ENCODE measurements around the gene KRTAP17-1. TPM values are rescaled to one million over a fixed set of nuclear protein-coding genes. Genes with fewer than 3 reads are reported as not detected.

Gene KRTAP17-1
- total RNA-seq, 2 experiments from 2014 or later, result not detected

DNA sequence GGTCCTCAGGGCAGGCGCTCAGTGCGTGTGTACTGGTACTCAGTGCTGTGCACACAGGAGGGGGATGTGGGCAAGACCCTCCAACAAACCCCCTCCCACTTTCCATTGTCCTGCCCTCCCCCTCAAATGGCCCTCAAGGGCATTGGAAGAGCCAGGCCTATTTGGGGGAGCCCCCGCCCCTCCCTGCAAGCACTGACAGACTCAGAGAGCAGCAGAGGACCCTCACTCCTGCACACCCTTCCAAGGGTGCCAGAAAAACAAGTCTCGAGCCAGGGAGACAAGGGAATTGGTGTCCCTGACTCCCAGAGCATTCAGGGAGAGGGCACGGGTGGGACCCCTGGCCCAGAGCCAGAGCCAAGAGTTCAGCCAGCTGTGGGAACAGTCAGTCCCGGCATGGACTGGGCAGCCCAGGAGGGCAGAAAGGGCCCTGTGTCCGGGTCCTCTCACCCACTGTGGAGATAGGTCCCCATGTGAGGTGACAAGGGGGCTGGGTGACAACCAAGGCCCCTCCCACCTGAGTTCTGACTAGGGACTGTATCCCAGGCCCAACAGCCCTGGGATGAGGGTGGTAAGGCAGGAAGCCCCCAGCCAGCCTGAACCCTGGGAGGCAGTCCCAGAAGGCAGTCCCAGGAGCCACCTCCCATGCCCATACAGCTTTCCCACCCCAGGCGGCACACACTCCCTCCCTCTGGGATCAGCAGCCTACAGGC lies 12.1 kb upstream of the KRTAP17-1 start:
- no peak overlapping the region for H3K4me3 Mint-ChIP-seq
- POLR2A ChIA-PET, result interaction anchor here (1.1 kb wide), 1 partner anchor 19 kb away, joined by 3 read pairs; the partner anchor contains the start of gene KRTAP16-1
- no peaks in the 10 kb centered on the region for H3K36me3 Mint-ChIP-seq (ENCODE audit: low read depth)
- no peak overlapping the region for H3K27ac Mint-ChIP-seq
- no peak for DNase-seq
- CTCF ChIA-PET, result no interaction called here
- H3K9me3 Mint-ChIP-seq, result no peaks in the 10 kb centered on the region
- H3K4me1 Mint-ChIP-seq, result peaks cover 16% of the 10 kb centered on the region
- H3K27me3 Mint-ChIP-seq, result no peaks in the 10 kb centered on the region

DNA sequence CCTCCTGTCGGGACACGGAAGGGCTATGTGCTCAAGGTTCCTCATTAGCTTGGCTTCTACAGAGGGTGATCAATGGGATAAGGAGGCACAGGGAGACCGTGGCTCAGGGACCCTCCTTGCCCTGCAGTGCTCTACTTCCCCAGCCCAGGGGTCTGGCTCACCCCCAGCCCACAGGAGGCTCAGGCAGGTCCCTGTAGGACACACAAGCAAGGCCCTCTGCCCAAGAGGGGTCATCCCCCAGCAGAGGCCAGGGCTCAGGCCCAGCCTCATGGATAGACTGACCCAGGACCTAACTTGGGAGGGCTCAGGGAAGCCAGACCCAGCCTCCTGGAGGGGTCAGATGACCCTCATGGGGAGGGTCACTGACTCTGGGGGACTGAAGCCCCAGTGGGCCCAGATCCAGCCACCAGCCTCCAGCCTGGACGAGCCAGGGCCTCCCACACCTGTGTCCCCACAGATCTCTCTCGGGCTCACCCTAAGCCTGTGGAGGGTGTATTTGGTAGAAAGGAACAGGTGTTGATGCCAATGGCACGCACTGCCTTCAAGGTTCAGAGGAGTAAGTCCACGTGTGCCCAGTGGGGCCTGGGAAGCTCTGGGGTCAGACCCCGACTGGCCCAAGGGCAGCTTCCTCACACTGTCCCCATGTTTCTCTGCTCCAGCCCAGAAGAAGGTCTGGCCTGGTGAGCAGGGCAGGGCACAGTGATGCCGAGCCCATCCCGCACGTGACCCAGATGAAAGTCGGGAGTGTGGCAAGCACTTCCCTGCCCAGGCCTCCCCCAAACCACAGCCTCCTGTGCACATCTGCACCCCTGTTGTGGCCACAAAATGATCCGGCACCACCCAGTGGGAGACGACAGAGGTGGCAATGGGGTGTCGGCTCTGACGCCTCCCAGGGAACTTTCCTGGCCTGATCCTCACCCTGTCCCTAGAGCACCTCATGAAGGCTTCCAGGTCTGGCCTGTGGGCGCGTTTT lies 10.9 kb upstream of the KRTAP17-1 start:
- no peak overlapping the region for H3K4me3 Mint-ChIP-seq
- no peaks in the 10 kb centered on the region for H3K9me3 Mint-ChIP-seq
- POLR2A ChIA-PET, result no interaction called here
- no peaks in the 10 kb centered on the region for H3K27me3 Mint-ChIP-seq
- no peaks in the 10 kb centered on the region for H3K36me3 Mint-ChIP-seq (ENCODE audit: low read depth)
- DNase-seq, result no peak
- peaks cover 16% of the 10 kb centered on the region for H3K4me1 Mint-ChIP-seq
- H3K27ac Mint-ChIP-seq, result no peak overlapping the region
- CTCF ChIA-PET, result no interaction called here

DNA sequence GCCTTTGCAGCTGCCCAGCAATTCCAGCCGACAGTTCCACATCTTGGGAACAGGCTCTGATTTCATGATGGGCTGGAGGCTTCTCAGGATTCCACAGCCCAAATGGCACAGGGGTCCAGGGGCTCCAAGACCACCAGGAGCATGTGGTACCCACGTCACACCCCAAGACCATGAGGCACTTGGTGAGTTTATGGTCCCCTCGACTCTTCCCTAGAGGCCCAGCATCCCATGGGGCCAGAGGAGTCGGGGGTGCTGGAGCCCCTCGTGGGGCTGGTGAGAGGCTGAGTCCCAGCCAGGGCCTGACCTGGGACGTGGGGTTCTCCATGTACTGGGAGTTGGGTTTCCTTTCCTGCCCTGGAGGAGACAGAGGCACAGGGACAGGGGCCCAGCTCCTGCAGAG lies 10.1 kb upstream of the KRTAP17-1 start:
- H3K36me3 Mint-ChIP-seq (ENCODE audit: low read depth), result no peaks in the 10 kb centered on the region
- no peaks in the 10 kb centered on the region for H3K27me3 Mint-ChIP-seq
- CTCF ChIA-PET, result no interaction called here
- no peak overlapping the region for H3K4me3 Mint-ChIP-seq
- no peak overlapping the region for H3K27ac Mint-ChIP-seq
- no peaks in the 10 kb centered on the region for H3K9me3 Mint-ChIP-seq
- DNase-seq, result no peak
- H3K4me1 Mint-ChIP-seq, result peaks cover 16% of the 10 kb centered on the region
- POLR2A ChIA-PET, result no interaction called here

- DNase-seq, result no peak
Observed at GRCh38 chr17:41325126-41325525, 9.6 kb upstream of the KRTAP17-1 start.

DNA sequence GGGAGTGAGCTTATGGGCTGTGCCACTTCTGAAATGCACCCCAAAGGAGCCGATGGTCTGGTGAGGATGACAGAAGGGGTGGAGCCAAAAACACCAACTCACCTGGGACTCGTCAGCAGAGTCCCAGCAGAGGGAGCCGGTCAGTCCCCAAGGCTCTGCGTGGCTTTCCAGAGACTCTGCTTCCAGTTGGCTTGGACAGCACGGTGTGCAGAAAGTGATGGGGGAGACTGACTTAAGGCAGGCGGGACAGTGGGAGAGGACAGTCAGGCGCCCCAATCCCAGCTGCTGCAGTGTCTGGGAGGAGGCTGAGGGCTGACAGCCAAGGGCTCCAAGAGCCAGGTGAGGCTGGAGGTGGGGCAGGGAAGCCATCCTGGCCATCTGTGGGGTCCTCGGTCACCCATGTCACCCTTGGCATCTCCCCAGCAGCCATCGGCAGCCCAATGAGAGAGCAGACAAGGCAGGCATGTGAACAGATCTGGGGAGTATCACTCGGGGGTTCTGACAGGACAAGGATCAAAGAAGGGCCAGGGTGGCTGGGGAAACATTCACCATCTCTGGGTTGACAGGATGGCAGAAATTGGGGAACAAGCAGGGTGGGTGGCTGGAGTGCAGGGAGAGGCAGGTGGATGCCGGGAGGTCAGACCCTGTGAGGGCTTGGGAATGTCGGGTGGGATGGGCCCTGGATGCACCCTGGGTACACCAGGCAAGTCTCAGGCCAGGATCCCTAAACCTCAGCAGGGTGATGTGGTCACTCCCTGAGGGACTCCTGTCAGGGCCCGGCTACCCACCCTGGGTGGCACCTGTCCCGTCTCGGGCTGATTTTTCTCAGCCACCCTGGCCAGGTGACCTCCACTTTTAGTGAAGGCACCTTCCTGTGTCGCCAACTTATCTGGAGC lies 8.9 kb upstream of the KRTAP17-1 start:
- ChIA-PET CTCF (no interaction called here), POLR2A (no interaction called here)
- peaks cover 4% of the 10 kb centered on the region for H3K9me3 Mint-ChIP-seq
- H3K27ac Mint-ChIP-seq, result no peak overlapping the region
- no peak overlapping the region for H3K4me3 Mint-ChIP-seq
- H3K27me3 Mint-ChIP-seq, result no peaks in the 10 kb centered on the region
- no peaks in the 10 kb centered on the region for H3K36me3 Mint-ChIP-seq (ENCODE audit: low read depth)
- no peak for DNase-seq
- peaks cover 16% of the 10 kb centered on the region for H3K4me1 Mint-ChIP-seq

More at GRCh38 chr17:41325126-41325525, 9.6 kb upstream of the KRTAP17-1 start:
- Mint-ChIP-seq H3K9me3 (peaks cover 1% of the 10 kb centered on the region), H3K27ac (no peak overlapping the region), H3K36me3 (ENCODE audit: low read depth) (no peaks in the 10 kb centered on the region), H3K4me3 (no peak overlapping the region), H3K4me1 (peaks cover 16% of the 10 kb centered on the region), H3K27me3 (no peaks in the 10 kb centered on the region)
- ChIA-PET POLR2A (no interaction called here), CTCF (no interaction called here)

DNA sequence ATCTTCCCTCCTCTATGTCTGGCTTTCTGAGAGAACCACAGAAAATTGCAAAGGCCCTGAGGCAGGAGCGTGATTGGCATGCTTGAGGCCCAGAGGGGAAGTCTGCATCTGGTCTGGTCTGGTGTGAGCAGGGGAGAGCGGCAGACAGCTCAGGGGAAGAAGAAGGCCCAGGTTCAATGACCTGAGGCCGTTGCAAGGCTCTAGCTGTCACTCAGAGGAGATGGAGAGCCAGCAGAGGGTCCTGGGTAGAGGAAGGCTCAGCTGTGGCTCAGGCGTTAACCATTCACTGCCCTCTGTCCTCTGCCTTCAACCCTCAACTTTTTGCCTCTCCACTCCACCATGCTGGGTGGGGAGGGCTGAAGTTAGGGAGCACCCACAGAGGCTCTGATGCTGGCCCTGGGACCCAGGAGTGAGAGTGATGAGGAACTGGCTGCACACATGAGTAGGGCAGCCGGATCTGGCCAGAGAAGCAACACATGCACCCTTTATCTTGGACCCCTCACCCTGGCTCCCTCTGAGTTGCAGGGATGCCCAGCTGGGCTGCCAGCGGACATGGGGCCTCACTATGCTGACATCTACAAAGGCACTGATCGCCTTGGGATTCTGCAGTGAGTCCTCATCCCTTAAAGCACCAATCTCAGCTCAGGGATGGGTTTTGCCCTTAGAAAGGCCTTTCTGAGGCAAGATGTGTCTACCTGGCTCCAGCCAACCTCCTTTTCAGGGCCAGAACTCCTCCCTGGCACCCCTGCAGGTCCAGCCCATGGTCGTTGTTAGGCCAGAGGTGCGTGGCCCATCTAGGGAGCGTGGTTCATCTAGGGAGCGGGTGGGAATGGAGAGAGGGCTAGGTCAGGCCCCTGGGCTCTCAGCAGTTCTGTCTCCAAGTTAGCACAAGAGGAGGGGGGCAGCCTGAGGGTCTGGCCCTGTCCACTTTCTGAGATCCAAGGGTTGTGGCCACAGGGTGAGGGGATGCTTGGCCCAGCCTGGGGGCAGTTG lies 7.7 kb upstream of the KRTAP17-1 start:
- no peak overlapping the region for H3K4me3 Mint-ChIP-seq
- H3K4me1 Mint-ChIP-seq, result peaks cover 16% of the 10 kb centered on the region
- no peaks in the 10 kb centered on the region for H3K36me3 Mint-ChIP-seq (ENCODE audit: low read depth)
- ChIA-PET POLR2A (interaction anchor here (1.0 to 1.4 kb wide), 2 partner anchors 175 to 365 kb away, joined by 3 read pairs; partner anchors contain the start of gene EIF1), CTCF (interaction anchor here (0.5 to 2.4 kb wide), 21 partner anchors 9 to 649 kb away, joined by 3 to 21 read pairs (median 4); partner anchors contain the start of genes KRTAP16-1 and KRTAP29-1)
- peaks cover 4% of the 10 kb centered on the region for H3K9me3 Mint-ChIP-seq
- H3K27ac Mint-ChIP-seq, result no peak overlapping the region
- H3K27me3 Mint-ChIP-seq, result peaks cover 4% of the 10 kb centered on the region
- no peak for DNase-seq

GRCh38 chr17:41322094-41322902 lies 6.8 kb upstream of the KRTAP17-1 start:
- no peak overlapping the region for H3K27ac Mint-ChIP-seq
- peaks cover 4% of the 10 kb centered on the region for H3K27me3 Mint-ChIP-seq
- H3K4me3 Mint-ChIP-seq, result no peak overlapping the region
- H3K4me1 Mint-ChIP-seq, result peaks cover 14% of the 10 kb centered on the region
- peaks cover 4% of the 10 kb centered on the region for H3K9me3 Mint-ChIP-seq
- CTCF ChIA-PET, result interaction anchor here (0.6 to 2.4 kb wide), 23 partner anchors 8 to 648 kb away, joined by 3 to 21 read pairs (median 4); partner anchors contain the start of genes KRTAP16-1 and KRTAP29-1
- POLR2A ChIA-PET, result interaction anchor here (1.0 to 1.4 kb wide), 2 partner anchors 175 to 366 kb away, joined by 3 read pairs; partner anchors contain the start of gene EIF1
- no peak for DNase-seq
- no peaks in the 10 kb centered on the region for H3K36me3 Mint-ChIP-seq (ENCODE audit: low read depth)

DNA sequence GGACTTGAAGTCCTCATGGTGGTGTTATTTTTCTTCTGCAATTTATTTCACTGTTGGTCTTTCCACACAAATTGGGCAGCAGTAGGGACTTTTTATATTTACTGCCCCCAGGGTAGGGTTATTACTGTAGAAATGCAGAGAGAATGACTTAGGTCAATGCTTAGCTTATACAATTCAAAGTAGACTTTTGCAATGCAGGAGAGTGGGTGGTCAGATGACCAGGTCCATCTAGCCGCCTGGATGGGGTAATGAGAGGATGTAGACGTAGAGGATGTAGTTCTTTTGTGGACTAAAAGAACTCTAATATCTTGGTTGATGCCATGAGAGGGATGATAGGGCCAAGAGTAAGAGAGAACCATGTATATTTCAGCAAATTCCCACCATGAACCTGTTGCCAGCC lies 2.7 kb upstream of the KRTAP17-1 start:
- ChIA-PET CTCF (no interaction called here), POLR2A (no interaction called here)
- no peak overlapping the region for H3K27ac Mint-ChIP-seq
- peaks cover 4% of the 10 kb centered on the region for H3K9me3 Mint-ChIP-seq
- DNase-seq, result no peak
- no peak overlapping the region for H3K4me3 Mint-ChIP-seq
- H3K4me1 Mint-ChIP-seq, result no peaks in the 10 kb centered on the region
- no peaks in the 10 kb centered on the region for H3K36me3 Mint-ChIP-seq (ENCODE audit: low read depth)
- H3K27me3 Mint-ChIP-seq, result peaks cover 7% of the 10 kb centered on the region

DNA sequence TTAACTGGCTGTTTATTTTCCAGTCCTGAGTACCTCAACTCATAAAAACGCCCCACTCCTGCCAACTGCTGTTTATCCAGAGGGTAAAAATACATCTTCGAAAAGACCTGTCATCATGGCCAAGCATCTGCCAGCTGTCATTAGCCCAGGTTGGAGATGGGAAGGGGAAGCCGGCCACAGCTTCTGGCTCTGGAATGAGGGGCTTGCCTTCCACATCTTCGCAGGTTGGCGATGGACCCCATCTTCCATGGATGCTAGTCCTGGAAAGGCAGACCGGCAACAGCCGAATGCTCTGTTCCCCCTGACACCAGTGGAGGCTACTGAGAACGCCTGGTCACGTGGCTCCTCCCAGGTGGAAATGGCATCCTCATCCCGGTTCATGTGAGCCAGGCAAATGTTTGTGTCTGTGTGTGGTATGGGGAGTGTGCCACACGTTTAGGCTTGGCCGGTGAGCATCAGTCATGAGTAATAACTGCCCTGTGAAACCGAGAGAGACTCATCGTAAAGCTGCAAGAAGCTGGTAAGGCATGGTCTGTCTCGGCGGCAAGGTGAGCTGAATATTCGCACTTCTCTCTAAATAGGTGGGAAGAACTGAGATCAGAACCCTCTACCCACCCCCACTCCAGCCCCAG lies 420 bp upstream of the KRTAP17-1 start:
- H3K9me3 Mint-ChIP-seq, result peaks cover 4% of the 10 kb centered on the region
- ChIA-PET CTCF (no interaction called here), POLR2A (no interaction called here)
- peaks cover 4% of the 10 kb centered on the region for H3K4me1 Mint-ChIP-seq
- H3K27me3 Mint-ChIP-seq, result peaks cover 11% of the 10 kb centered on the region
- H3K4me3 Mint-ChIP-seq, result no peak overlapping the region
- H3K36me3 Mint-ChIP-seq (ENCODE audit: low read depth), result no peaks in the 10 kb centered on the region
- DNase-seq, result no peak
- H3K27ac Mint-ChIP-seq, result no peak overlapping the region

GRCh38 chr17:41311111-41311510 lies 4.4 kb downstream of the KRTAP17-1 start:
- Mint-ChIP-seq H3K27ac (no peak overlapping the region), H3K27me3 (peaks cover 6% of the 10 kb centered on the region), H3K4me1 (peaks cover 44% of the 10 kb centered on the region), H3K9me3 (no peaks in the 10 kb centered on the region), H3K4me3 (no peak overlapping the region), H3K36me3 (ENCODE audit: low read depth) (no peaks in the 10 kb centered on the region)
- DNase-seq, result no peak
- ChIA-PET POLR2A (no interaction called here), CTCF (no interaction called here)

GRCh38 chr17:41308918-41309359 lies 6.6 kb downstream of the KRTAP17-1 start, which contains the start of gene KRTAP16-1:
Gene KRTAP16-1, minus strand, starts transcription at chr17:41309309. Its CDS starts 56 bp downstream, at chr17:41309253.
- H3K4me1 Mint-ChIP-seq, result peaks cover 44% of the 10 kb centered on the region
- H3K9me3 Mint-ChIP-seq, result no peaks in the 10 kb centered on the region
- H3K27ac Mint-ChIP-seq, result peak within 1 kb of the TSS; percentile 92
- ChIA-PET CTCF (interaction anchor here (1.0 to 2.5 kb wide), 6 partner anchors 13 to 505 kb away, joined by 3 to 21 read pairs (median 3); no protein-coding TSS in a partner anchor), POLR2A (interaction anchor here (0.9 to 1.9 kb wide), 8 partner anchors 19 to 661 kb away, joined by 3 to 13 read pairs (median 5); partner anchors contain the start of gene SMARCE1)
- no peaks in the 10 kb centered on the region for H3K36me3 Mint-ChIP-seq (ENCODE audit: low read depth)
- peaks cover 4% of the 10 kb centered on the region for H3K27me3 Mint-ChIP-seq
- H3K4me3 Mint-ChIP-seq, result peak within 1 kb of the TSS; percentile 58
- peak; percentile 56 for DNase-seq

All from activated CD4-positive, alpha-beta memory T cell treated with anti-CD3 and anti-CD28 coated beads, Interleukin-2, amount 10 ng/mL, durations not matched to agents 7 days and 5 days (primary cell).